GM18526 (cell line): ENCODE results near the gene PPM1L.

Source experiments
- POLR2A ChIP-seq: IDR thresholded peaks from 3 replicates; pipeline ENCODE4 v1.6.1; 2011; ENCODE audit not compliant: insufficient read length; ENCODE audit errors: extremely low read depth

Gene PPM1L

DNA sequence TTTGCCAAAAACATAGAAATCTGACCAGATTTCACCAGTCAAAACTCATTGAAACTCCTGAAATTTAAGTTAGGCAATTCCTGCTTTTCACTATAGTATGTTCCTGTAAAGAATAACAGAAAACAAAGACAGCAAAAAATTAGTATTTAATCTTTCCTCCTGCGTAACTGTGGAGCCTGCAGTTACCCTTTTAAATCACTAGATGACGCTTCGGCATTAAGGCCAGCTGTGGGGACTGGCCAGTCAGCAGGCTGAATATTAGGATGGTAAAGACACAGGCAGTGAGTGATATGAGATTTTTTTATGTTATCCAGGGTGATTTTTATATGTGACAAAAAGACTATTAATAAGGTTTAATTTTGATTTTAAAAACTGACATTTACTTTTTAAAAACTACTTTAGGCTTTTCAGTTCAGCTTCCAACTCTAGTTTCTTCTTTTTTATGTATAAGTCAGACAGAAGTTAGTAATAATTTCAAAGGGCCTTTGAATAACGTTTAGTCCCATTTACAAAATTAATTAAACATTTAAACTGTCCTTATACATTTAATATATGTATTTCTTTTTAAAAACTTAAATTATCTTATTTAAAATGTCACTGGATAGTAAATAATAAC is 165.1 kb downstream of the PPM1L start:
- no peak for TF ChIP-seq POLR2A

DNA sequence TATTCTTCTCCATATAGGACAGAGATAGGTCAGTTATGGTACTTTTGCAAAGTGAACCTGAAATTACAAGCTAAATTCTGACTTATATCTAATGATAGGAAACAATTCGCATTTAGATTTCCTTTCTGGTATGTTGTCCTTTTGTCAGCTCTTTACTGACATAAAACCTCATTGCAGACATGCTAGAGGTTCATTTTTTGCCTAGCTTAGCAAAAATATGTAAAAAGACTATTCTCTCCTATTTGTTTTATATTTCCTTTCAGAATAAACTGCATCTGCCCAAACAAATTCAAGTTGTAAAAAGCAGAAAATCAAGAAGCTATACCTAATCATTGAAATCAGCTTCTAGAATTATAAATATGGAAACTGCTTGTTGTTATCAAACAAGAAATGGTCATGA is 168.7 kb downstream of the PPM1L start:
- TF ChIP-seq POLR2A: no peak

DNA sequence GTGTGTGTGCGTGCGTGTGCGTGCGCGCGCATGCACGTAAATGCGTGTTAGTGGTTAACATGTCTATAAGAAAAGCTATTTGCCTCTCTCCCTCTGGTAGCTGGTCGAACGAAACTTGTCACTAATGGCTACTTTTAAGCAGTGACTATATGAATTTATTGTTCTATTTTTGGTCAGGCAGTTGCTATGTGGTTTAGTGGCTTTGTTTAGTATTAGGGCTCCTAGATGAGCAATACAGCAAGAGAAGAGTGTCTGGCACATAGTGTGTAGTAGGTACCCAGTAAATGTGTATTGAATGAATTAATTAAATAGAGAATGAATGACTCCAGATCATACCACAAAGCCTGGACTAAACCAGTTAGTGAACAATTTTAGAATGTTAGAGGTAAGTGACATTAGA is 171.6 kb downstream of the PPM1L start:
- no peak for TF ChIP-seq POLR2A

DNA sequence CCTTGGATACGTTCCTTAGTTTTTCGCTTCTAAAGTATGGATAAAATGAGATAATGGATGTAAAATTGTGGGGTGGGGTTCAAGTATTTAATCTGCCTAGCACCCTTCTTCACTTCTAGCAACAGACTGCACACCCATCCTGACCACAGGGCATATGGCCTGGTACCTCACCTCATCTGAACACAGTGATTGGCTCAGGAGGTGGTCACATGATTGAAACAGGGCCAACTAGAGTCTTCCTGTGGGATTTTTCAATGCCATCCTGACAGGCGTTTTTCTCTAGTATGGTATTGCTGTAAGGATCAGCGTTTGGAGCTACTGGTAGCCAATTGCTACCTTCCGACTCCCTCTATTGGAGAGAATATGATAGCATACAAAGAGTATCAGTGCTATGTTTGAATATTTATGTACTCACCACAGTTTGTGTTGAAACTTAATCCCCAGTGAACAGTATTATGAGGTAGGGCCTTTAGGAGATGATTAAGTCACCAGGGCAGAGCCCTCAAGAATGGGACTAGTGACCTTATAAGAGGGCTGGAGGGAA is 172.2 kb downstream of the PPM1L start:
- TF ChIP-seq POLR2A: no peak

DNA sequence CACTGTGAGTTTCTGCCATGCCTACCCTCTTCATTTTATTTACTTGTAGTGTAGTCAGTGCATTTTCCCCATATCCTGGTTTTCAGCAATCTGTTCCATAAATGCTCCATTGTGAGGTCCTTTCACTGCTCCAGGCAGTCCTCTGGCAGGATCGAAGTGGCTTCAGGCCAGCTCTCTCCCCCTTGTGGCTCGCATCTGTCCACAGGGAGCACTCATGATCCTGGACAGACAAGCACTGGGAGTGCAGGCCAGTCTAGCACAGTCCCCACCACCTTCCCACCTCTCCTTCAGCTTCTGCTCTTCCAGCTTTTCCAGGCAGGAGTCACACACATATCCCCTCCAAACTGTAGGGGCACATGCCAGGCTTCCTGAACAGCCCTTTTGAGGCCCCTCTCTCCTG is 173.6 kb downstream of the PPM1L start:
- TF ChIP-seq POLR2A: no peak

DNA sequence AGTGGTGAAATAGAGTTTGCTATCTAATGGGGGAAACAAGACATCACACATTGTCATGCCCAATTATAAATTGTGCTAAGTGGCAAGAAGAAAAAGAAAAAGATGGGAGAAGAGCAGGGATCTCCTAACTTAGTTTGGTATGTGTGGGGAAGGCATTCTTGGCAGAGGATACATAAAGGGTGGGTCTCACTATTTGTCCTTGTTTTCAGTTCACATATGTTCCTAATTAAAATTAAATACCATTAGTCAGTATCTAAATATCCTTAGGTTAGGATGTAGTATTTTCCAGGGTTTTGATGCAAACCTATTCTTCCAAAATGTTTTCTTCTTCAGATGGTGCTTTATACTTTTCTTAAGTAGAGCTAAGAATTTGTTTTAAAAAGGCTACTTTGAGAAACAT is 175.4 kb downstream of the PPM1L start:
- no peak for TF ChIP-seq POLR2A

DNA sequence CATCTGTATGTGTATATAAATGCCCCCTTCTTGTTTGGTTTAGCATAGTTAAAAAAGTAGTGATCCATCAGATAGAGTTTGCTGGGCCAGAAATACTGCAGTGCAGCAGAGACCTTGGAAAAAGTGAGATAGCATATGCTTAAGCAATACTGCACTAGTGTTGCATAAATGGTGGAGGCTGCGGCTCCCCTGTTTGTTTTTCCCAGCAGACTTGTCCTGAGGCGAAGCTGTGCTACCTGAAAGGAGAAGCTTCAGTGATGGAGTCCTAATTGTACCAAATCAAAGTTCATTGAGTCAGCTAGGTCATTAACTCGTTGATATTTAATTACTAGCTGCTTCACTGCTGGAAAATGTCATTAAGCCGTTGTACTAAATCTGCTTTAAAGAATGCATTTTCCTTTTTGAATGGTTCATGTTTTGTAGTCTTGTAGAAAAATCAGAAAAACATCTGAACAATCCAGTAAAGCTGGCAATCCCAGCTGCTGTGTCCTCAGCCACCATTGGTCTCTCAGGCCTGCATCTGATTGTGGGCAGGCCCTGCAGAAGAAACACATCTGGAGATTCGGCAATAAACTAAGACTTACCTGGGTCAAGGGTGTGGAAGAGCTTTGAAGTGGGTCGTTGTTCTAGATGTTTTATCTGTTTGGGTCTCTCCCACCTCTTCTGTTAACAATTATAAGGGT is 179.5 kb downstream of the PPM1L start:
- TF ChIP-seq POLR2A: no peak

DNA sequence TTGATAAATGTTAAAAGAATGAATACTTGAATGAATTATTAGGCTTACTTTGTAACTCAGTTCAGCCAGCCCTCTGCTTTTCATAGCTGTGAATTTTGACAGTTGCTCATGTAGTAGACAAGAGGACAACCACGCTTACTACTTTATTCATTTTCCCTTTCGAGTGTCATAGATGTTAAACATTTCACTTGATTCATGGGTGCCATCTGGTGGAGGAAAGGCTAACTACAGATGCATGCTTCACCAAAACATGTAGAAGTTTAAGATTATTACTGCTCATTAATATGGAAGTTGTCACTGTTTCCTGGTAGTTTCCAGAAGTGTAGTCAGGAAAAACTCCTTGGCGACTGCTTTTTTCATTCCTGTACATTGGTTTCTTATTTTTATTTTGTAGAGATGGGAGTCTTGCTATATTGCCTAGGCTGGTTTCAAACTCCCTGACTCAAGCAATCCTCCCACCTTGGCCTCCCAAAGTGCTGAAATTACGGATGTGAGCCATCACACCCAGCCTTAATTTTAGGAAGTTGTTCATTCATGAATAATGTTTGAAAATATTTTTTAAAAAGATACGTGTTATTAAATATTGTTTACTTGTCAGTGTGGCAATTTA is 186.0 kb downstream of the PPM1L start:
- TF ChIP-seq POLR2A: no peak

DNA sequence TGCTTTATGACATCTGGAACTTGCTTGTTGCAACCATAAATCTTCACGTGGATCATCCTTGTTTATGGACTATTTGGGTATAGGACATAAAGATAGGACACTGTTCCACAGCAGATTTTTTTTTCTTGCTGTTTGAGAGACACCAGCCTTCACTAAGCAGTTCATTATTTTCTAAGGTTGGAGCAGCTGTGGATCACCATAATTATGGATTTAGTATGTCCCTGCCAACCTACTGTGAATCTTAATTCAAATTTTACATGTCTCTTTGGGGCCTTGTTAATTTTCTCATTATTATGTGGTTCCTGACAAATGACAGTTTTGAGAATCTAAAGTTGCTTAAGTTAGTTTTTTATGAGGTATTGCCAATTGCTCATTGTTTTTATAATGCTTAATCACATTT is 188.0 kb downstream of the PPM1L start:
- TF ChIP-seq POLR2A: no peak

DNA sequence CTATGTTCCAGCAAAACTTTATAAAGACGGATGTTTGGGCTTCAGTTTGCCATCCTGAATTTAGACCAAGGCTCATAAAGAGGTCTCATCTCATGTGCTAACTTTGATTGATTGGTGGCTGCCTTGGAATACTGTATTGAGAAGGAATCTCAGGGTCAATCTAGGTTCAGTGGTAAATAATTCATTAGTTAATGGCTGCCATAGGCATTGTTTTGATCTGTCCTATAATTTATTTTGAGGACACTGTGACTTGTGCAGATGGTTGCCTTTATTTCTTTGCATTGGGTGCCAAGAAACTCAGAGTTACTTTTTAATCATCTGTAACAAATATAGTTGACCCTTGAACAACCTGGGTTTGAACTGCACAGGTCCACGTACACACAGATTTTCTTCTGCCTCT is 189.3 kb downstream of the PPM1L start:
- TF ChIP-seq POLR2A: no peak

DNA sequence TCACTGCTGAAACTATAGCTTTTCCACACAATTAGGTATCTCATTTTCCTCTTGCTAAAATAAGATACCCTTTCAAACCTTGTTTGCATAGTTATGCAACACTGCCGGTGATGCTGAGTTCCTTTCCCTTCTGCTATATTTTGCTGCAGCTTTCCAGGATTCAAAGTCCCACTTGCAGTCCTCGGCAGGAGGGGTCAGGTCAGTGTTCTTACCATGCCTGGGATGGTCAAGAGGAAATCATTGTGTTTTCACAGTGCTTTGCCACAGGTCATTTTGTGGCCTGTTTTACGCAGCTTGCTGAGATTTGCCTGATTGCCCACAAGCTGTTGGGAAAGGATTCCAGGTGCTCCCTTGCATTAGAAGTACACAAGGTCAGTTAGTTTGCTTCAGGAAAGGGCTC is 192.2 kb downstream of the PPM1L start:
- TF ChIP-seq POLR2A: no peak

DNA sequence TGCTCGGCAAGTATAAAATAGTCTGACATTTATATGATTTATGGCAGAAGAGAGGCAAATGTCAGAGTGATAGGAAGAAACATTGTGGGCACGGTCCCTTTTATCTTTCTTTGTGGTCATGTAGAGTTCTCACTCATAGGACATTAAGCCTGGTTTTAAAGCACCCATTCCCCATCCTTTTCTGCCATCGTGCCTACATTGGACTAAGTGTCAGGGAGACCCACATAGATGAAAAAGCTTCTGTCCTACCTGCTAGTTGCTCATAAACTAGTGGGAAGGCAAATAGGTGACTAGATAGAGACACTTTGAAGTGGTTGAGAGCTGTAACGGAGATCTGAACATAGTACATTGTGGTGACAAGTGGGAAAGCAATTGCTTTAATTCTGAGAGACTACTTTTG is 193.4 kb downstream of the PPM1L start:
- TF ChIP-seq POLR2A: no peak

DNA sequence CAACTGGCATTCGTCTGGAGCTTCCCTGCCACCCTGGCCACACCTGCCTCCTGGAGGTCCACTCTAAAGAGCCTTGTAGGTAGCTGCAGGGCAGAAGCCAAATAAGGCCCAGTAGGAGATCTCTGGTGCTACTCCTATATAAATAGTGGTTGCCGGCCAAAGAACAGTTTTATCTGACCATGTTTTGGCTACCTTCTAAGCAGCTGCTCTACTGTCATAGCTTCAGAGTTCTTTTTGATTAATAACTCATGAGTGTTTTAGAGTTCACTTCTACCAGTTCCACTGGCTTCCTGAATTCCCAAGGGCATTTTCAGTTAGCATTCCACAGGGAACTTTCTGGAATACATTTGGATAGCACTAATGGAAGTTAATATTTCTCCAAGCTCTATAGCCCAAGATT is 194.5 kb downstream of the PPM1L start:
- no peak for TF ChIP-seq POLR2A

DNA sequence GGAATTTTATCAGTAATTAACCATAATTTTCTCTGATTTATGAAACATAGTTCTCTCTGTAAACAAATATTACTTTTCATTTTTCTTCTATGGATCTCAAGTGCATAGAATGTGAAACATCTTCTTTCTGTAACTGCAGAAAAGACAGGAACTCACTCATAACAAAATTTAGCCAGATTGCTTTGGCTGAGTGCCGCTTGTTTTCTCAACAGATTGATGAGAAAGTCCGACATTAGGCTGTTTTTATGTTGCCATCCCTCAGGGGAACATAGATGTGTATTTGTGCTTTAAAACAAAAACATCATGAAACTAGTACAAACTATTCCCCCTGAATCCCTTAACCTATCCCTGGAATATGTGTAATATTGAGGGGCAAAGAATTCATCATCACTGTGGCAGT is 194.9 kb downstream of the PPM1L start:
- no peak for TF ChIP-seq POLR2A

DNA sequence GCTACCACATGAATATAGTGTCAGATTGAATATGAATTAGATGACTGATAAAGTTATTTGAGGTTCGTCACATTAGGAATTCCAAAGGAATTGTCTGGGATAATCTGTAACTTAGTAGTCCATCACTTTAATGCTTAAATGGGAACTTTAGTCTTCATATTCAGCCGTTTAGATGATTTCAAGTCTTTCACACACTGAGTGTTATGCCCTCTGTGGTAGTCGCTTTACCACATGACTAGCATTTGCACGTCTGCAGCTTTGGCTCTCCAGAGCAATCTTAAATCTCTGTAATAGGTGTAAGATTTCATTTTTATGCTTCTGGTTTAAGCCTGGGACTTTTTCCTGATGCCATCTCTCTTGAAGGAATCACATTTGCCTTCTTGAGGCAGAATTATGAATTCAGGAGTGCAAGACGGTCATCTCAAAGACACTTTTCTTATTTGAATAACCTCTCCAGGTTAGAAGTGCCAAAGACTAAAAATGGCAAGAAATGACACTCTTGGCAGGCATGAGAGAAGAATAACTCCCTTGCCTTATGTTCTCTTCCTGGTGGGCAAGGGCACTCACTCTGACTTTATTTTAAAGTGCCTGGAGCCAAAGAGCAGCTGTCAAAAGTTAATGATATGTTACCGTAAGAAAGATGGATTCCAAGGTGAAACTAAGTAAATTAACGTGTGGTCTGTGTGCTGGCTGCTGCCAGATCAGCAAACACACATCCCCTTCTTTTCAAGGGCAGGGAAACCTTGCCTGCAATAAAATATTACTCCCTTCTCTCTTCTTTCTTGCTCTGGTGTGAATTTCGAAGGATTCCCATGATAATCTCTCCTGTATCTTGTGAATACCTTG is 195.8 kb downstream of the PPM1L start:
- no peak for TF ChIP-seq POLR2A
